K562 (cell line): ENCODE measurements around the gene LGALS13. TPM values are rescaled to one million over a fixed set of nuclear protein-coding genes. Genes with fewer than 3 reads are reported as not detected.

Experiments
- ATAC-seq: fragments of 200-7000 bp; cut with Tn5 transposase; 3 replicates; pipeline ENCODE4 v1.9.1; 2020; ENCODE audit warnings: moderate library complexity
- BruUV-seq: library from RNA; stranded (reverse); fragments of 400-500 nt; replicated peaks from 2 replicates; lab custom pipeline; 2021; lab: Mats Ljungman, UMichigan
- CTCF ChIA-PET: fragments of 300-600 bp; formaldehyde crosslinking; extraction: SDS; loops from one replicate; lab custom pipeline; 2021; ENCODE audit warnings: low intra/inter-chr PET ratio; lab: Yijun Ruan, JAX
- POLR2A ChIA-PET: fragments of 300-600, 350-650 bp; sonication (Branson Sonifier 250); formaldehyde crosslinking; extraction: SDS; loops from one replicate; lab custom pipeline; 2021; ENCODE audit warnings: antibody characterized with exemption, inconsistent platforms; lab: Yijun Ruan, JAX
- DNase-seq, 4 experiments: peaks; one replicate each; pipeline versions ENCODE4 v3.0.0 to v3.0.0-alpha.2; 2011 to 2018; ENCODE audit warnings: low spot score in 3 of 4, mixed read lengths in 3 of 4; ENCODE audit errors: extremely low read depth in 1 of 4
- FAIRE-seq: peaks from 2 replicates; lab custom pipeline; 2011; peaks lifted over from hg19 to GRCh38; lab: Jason Lieb, UNC
- H2AFZ ChIP-seq: 2 replicates; pipeline ENCODE4 v1.6.0; 2011; ENCODE audit warnings: low read depth, low read length, control low read depth, inconsistent platforms
- H3K27ac ChIP-seq: fragments of 200-600 bp; 3 replicates; pipeline ENCODE4 v1.8.0; 2011; ENCODE audit warnings: low read depth, mild to moderate bottlenecking, control low read depth, inconsistent platforms, low read length, moderate library complexity, mixed read lengths; ENCODE audit errors: extremely low read depth
- H3K27me3 ChIP-seq, 2 experiments: fragments of 300-600 bp in 1 of 2; 2 replicates in 1 of 2; 3 replicates in 1 of 2; pipeline versions ENCODE4 v1.6.0 to v1.8.0; 2011; ENCODE audit warnings: inconsistent platforms in 2 of 2, low read length in 2 of 2, mild to moderate bottlenecking in 1 of 2, mixed read lengths in 1 of 2, moderate library complexity in 1 of 2; ENCODE audit not compliant: control insufficient read depth in 2 of 2, insufficient read depth in 2 of 2
- H3K36me3 ChIP-seq: fragments of 300-600 bp; 3 replicates; pipeline ENCODE4 v1.8.0; 2011; ENCODE audit warnings: mild to moderate bottlenecking, low read length, inconsistent platforms; ENCODE audit not compliant: control insufficient read depth, insufficient read depth
- H3K4me1 ChIP-seq, 2 experiments: fragments of 200-600 bp in 1 of 2; replicated peaks in 1 of 2; 2 replicates in 1 of 2; 3 replicates in 1 of 2; pipeline versions ENCODE4 v1.5.1 to v1.8.0; 2011; ENCODE audit warnings: inconsistent platforms in 2 of 2, low read length in 2 of 2, mild to moderate bottlenecking in 1 of 2, mixed read lengths in 1 of 2, moderate library complexity in 1 of 2; ENCODE audit not compliant: control insufficient read depth in 2 of 2, insufficient read depth in 2 of 2
- H3K4me2 ChIP-seq: 2 replicates; pipeline ENCODE4 v1.6.1; 2011; ENCODE audit warnings: low read length, control low read depth, inconsistent platforms, mixed read lengths; ENCODE audit not compliant: insufficient read depth
- H3K4me3 ChIP-seq: fragments of 200-600 bp; sonication (generic), shearing (Covaris generic); 2 replicates; pipeline ENCODE4 v1.5.1; 2016; ENCODE audit warnings: control low read depth, inconsistent platforms
- H3K79me2 ChIP-seq: fragments of 200-600 bp; 3 replicates; pipeline ENCODE4 v1.8.0; 2011; ENCODE audit warnings: low read length, inconsistent platforms; ENCODE audit not compliant: control insufficient read depth, insufficient read depth
- H3K9ac ChIP-seq, 2 experiments: 2 replicates each; pipeline versions ENCODE4 v1.6.0 to v1.6.1; 2011; ENCODE audit warnings: low read depth in 2 of 2, low read length in 2 of 2, control low read depth in 1 of 2, inconsistent platforms in 1 of 2, mild to moderate bottlenecking in 1 of 2, mixed read lengths in 1 of 2; ENCODE audit not compliant: insufficient read depth in 1 of 2
- H3K9me1 ChIP-seq: one replicate; pipeline ENCODE4 v1.6.0; 2011; ENCODE audit warnings: inconsistent platforms, mild to moderate bottlenecking, low read length, moderate library complexity; ENCODE audit not compliant: control insufficient read depth, insufficient read depth
- H3K9me3 ChIP-seq: replicated peaks from 2 replicates; pipeline ENCODE4 v1.5.1; 2011; ENCODE audit warnings: low read depth, low read length, inconsistent platforms; ENCODE audit not compliant: control insufficient read depth, insufficient read depth
- H4K20me1 ChIP-seq: replicated peaks from 2 replicates; pipeline ENCODE4 v1.6.1; 2011; ENCODE audit warnings: low read length, inconsistent platforms, mixed read lengths; ENCODE audit not compliant: control insufficient read depth, insufficient read depth
- CREB1 ChIP-seq, 2 experiments: sonication (generic) in 1 of 2; formaldehyde crosslinking in 1 of 2; IDR thresholded peaks; 2 replicates each; pipeline versions ENCODE4 v1.6.1 to v1.8.0; 2012 to 2022; ENCODE audit warnings: inconsistent platforms in 1 of 2, mild to moderate bottlenecking in 1 of 2, missing genetic modification reagents in 1 of 2, moderate library complexity in 1 of 2
- SP2 ChIP-seq: IDR thresholded peaks from 2 replicates; pipeline ENCODE4 v1.6.1; 2011; ENCODE audit warnings: mild to moderate bottlenecking, low read depth, low read length, moderate library complexity; ENCODE audit not compliant: poor library complexity, severe bottlenecking; ENCODE audit errors: extremely low read depth
- ZBTB34 ChIP-seq: fragments of 250-450 bp; sonication (Bioruptor Pico); IDR thresholded peaks from 2 replicates; pipeline ENCODE4 v1.8.0; 2021; ENCODE audit warnings: mild to moderate bottlenecking, moderate library complexity
- WGBS: fragments of 100-300 bp; shearing (Covaris generic); methylation state at CpG from one replicate; pipeline ENCODE4 v1.1.6; 2016; ENCODE audit warnings: low coverage, mixed read lengths; ENCODE audit not compliant: insufficient coverage; ENCODE audit errors: missing lambda C conversion rate; 5-methylcytosine and 5-hydroxymethylcytosine counted together
- in situ Hi-C: fragments of 300-500 bp; cut with MboI; formaldehyde crosslinking; loops from 4 replicates; pipeline ENCODE4 v1.15.0; 2018; ENCODE audit warnings: inconsistent platforms, mixed read lengths
- intact Hi-C: fragments of 100-400 bp; cut with micrococcal nuclease; formaldehyde crosslinking; loops from 2 replicates; pipeline ENCODE4 v1.14.2; 2022
- polyA plus RNA-seq, 8 experiments: library from polyadenylated mRNA; depleted of rRNA in 4 of 8; stranded (reverse) in 5 of 8; unstranded in 3 of 8; fragments of >200 nt; fragmentation: Nextera tagmentation in 2 of 8; fragmentation: Illumina TruSeq in 1 of 8; extraction: Ambion mirVana in 2 of 8; extraction: Trizol in 1 of 8; gene quantifications; 2 replicates each; pipeline versions ENCODE4 v1.2.1 to v1.2.3, GENCODE V29; 2011 to 2014; ENCODE audit warnings: inconsistent platforms in 1 of 8, missing spikeins in 1 of 8
- total RNA-seq, 7 experiments: library from RNA; depleted of rRNA in 6 of 7; stranded (reverse); fragments of >200 nt in 6 of 7; fragmentation: Illumina TruSeq in 2 of 7; extraction: Trizol in 2 of 7; gene quantifications; 2 replicates each; pipeline versions ENCODE4 v1.2.1 to v1.2.3, GENCODE V29; 2011 to 2021; ENCODE audit warnings: low replicate concordance in 1 of 7
- TF ChIP-seq, protein P1 (sequence below): fragments of 450-650 bp; IDR thresholded peaks from 2 replicates; pipeline ENCODE4 v1.6.1; 2014; ENCODE audit warnings: low read depth, mild to moderate bottlenecking, moderate library complexity, borderline replicate concordance

Gene LGALS13
- total and polyA plus RNA-seq, 9 of the 15 experiments (the other 6 are each of a cell fraction or from before 2014, with no cell fraction given): 0.11 to 0.43 TPM; not detected in 7

DNA sequence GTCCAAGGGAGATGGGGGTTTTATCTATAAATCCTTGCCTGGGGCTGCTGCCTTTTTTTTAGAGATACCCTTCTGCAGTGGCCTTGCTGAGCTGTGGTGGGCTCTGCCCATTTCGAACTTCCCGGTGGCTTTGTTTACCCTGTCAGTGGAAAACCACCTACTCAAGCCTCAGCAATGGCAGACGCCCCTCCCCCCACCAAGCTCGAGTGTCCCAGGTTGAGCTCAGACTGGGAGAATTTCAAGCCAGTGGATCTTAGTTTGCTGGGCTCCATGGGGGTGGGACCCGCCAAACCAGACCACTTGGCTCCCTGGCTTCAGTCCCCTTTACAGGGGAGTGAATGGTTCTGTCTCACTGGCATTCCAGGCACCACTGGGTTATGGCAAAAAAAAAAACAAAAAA is 21.6 kb downstream of the LGALS13 start:
- Histone ChIP-seq H3K9me1 (no peaks in the 10 kb centered on the region), H3K27me3 (peaks cover 0 to 10% of the 10 kb centered on the region in 2 experiments; a peak in 2 of 5 replicates), H3K79me2 (no peaks in the 10 kb centered on the region), H2AFZ (no peak overlapping the region), H3K4me3 (no peak overlapping the region), H3K4me1 (no peaks in the 10 kb centered on the region), H3K9ac (no peak overlapping the region), H3K4me2 (no peak overlapping the region), H4K20me1 (no peaks in the 10 kb centered on the region), H3K9me3 (no peaks in the 10 kb centered on the region), H3K27ac (no peak overlapping the region), H3K36me3 (no peaks in the 10 kb centered on the region)
- intact Hi-C loops (no loop called here), in situ Hi-C loops (no loop called here)
- no TSS peak for BruUV-seq
- ChIA-PET CTCF (interaction anchor here (0.7 kb wide), 1 partner anchor 33 kb away, joined by 3 read pairs; no protein-coding TSS in a partner anchor), POLR2A (no interaction called here)
- TF ChIP-seq CREB1 (IDR thresholded peaks at IDR 0.05) (no peak), CREB1 (CRISPR knock-in tag; IDR thresholded peaks at IDR 0.05) (no peak), ZBTB34 (CRISPR knock-in tag) (no peak), SP2 (no peak)
- TF ChIP-seq, protein P1, sequence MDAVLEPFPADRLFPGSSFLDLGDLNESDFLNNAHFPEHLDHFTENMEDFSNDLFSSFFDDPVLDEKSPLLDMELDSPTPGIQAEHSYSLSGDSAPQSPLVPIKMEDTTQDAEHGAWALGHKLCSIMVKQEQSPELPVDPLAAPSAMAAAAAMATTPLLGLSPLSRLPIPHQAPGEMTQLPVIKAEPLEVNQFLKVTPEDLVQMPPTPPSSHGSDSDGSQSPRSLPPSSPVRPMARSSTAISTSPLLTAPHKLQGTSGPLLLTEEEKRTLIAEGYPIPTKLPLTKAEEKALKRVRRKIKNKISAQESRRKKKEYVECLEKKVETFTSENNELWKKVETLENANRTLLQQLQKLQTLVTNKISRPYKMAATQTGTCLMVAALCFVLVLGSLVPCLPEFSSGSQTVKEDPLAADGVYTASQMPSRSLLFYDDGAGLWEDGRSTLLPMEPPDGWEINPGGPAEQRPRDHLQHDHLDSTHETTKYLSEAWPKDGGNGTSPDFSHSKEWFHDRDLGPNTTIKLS: no peak
- DNase-seq (no peak), FAIRE-seq (no peak), ATAC-seq (no peak)
- 3% methylated on average over 5 of the region's 5 CpGs for WGBS
